A673 (cell line): Measurements from ENCODE around the gene MAGEF1.

Experiments
- CTCF ChIP-seq: fragments of 300-800, 200-600 bp; sonication (generic); conservative IDR thresholded peaks from 2 replicates; pipeline ENCODE4 v1.5.1; 2017; ENCODE audit warnings: low read depth, mild to moderate bottlenecking, antibody characterized with exemption, low read length, moderate library complexity, mixed read lengths
- EZH2 ChIP-seq: fragments of 200-600 bp; sonication (generic); IDR thresholded peaks from 2 replicates; pipeline ENCODE4 v1.6.1; 2017; ENCODE audit warnings: borderline replicate concordance, low read depth, mild to moderate bottlenecking, mixed read lengths, antibody characterized with exemption, low read length; ENCODE audit not compliant: poor library complexity, severe bottlenecking

- no peak for TF ChIP-seq CTCF
- no peak for TF ChIP-seq EZH2
Measured at GRCh38 chr3:184745526-184745925, 33.7 kb upstream of the MAGEF1 start.
